ENCODE measurements around the gene ORMDL1. TPM values are rescaled to one million over a fixed set of nuclear protein-coding genes. Genes with fewer than 3 reads are reported as not detected.

The ORMDL1 gene
- total RNA-seq = 30.7 and 39.7 TPM in 2 replicates

GRCh38 chr2:189783927-189784867 lies at the start of gene ORMDL1, which contains the start of gene PMS1:
Gene ORMDL1, minus strand, starts transcription at chr2:189784339. Its CDS starts 1,744 bp downstream, at chr2:189782595.
Gene PMS1, plus strand, starts transcription at chr2:189784450. Its CDS starts 7,360 bp downstream, at chr2:189791810.
- peak; percentile 82 for DNase-seq (ENCODE audit: low read depth, low spot score)

- DNase-seq (ENCODE audit: low read depth, low spot score) = no peak
These were observed 46.4 kb upstream of the ORMDL1 start for GRCh38 chr2:189830510-189830909.

- no peak for DNase-seq (ENCODE audit: low read depth, low spot score)
These were observed 45.1 kb upstream of the ORMDL1 start for GRCh38 chr2:189829102-189829833.

- DNase-seq (ENCODE audit: low read depth, low spot score) = no peak
These were observed 41.9 kb upstream of the ORMDL1 start for GRCh38 chr2:189826039-189826438.

- DNase-seq (ENCODE audit: low read depth, low spot score) = no peak
These were observed 40.7 kb upstream of the ORMDL1 start for GRCh38 chr2:189824694-189825396.

GRCh38 chr2:189821953-189822748 lies 38.0 kb upstream of the ORMDL1 start:
- DNase-seq (ENCODE audit: low read depth, low spot score) = no peak

- no peak for DNase-seq (ENCODE audit: low read depth, low spot score)
These were observed 35.2 kb upstream of the ORMDL1 start for GRCh38 chr2:189819297-189819704.

GRCh38 chr2:189818249-189819038 lies 34.3 kb upstream of the ORMDL1 start:
- no peak for DNase-seq (ENCODE audit: low read depth, low spot score)

- no peak for DNase-seq (ENCODE audit: low read depth, low spot score)
These were observed 19.3 kb upstream of the ORMDL1 start for GRCh38 chr2:189803431-189803830.

- no peak for DNase-seq (ENCODE audit: low read depth, low spot score)
These were observed 18.3 kb upstream of the ORMDL1 start for GRCh38 chr2:189802396-189802912.

- DNase-seq (ENCODE audit: low read depth, low spot score) = no peak
These were observed 15.4 kb upstream of the ORMDL1 start for GRCh38 chr2:189799531-189799930.

GRCh38 chr2:189799030-189799331 lies 14.8 kb upstream of the ORMDL1 start:
- DNase-seq (ENCODE audit: low read depth, low spot score) = no peak

- DNase-seq (ENCODE audit: low read depth, low spot score) = no peak
These were observed 14.3 kb upstream of the ORMDL1 start for GRCh38 chr2:189798312-189799029.

- DNase-seq (ENCODE audit: low read depth, low spot score) = no peak
These were observed 13.8 kb upstream of the ORMDL1 start for GRCh38 chr2:189797902-189798301.

GRCh38 chr2:189794310-189794709 lies 10.2 kb upstream of the ORMDL1 start:
- no peak for DNase-seq (ENCODE audit: low read depth, low spot score)

GRCh38 chr2:189791338-189792042 lies 7.4 kb upstream of the ORMDL1 start:
- no peak for DNase-seq (ENCODE audit: low read depth, low spot score)

GRCh38 chr2:189783451-189783926 lies 650 bp downstream of the ORMDL1 start:
- no peak for DNase-seq (ENCODE audit: low read depth, low spot score)

- DNase-seq (ENCODE audit: low read depth, low spot score) = no peak
These were observed 1.9 kb downstream of the ORMDL1 start for GRCh38 chr2:189782221-189782671.
